Subcutaneous abdominal adipose tissue (tissue), 5 donors: ENCODE results near the gene MAFB.

Source experiments
- H3K27ac ChIP-seq: one replicate; pipeline ENCODE4 v1.7.0; 2013; ENCODE audit warnings: low read depth, mild to moderate bottlenecking, inconsistent platforms, low read length, moderate library complexity
- H3K27me3 ChIP-seq, 5 donors: one replicate each; pipeline ENCODE4 v1.7.0; 2013; ENCODE audit warnings: low read length in 5 of 5, inconsistent platforms in 1 of 5; ENCODE audit not compliant: control insufficient read depth in 5 of 5, insufficient read depth in 4 of 5
- H3K36me3 ChIP-seq, 5 donors: one replicate each; pipeline ENCODE4 v1.7.0; 2013; ENCODE audit warnings: low read length in 5 of 5; ENCODE audit not compliant: control insufficient read depth in 5 of 5, insufficient read depth in 5 of 5
- H3K4me1 ChIP-seq, 5 donors: one replicate each; pipeline ENCODE4 v1.7.0; 2013; ENCODE audit warnings: low read length in 5 of 5, mild to moderate bottlenecking in 3 of 5, moderate library complexity in 1 of 5; ENCODE audit not compliant: control insufficient read depth in 5 of 5, insufficient read depth in 5 of 5
- H3K4me3 ChIP-seq, 5 donors: one replicate each; pipeline ENCODE4 v1.7.0; 2013; ENCODE audit warnings: low read length in 5 of 5, low read depth in 1 of 5
- H3K9ac ChIP-seq, 5 donors: one replicate each; pipeline ENCODE4 v1.7.0; 2013; ENCODE audit warnings: low read length in 5 of 5, mild to moderate bottlenecking in 4 of 5, moderate library complexity in 3 of 5
- H3K9me3 ChIP-seq, 5 donors: one replicate each; pipeline ENCODE4 v1.7.0; 2013; ENCODE audit warnings: low read length in 5 of 5; ENCODE audit not compliant: control insufficient read depth in 5 of 5
- donor health status: healthy.
- donor health status: healthy.
- donor health status: healthy.
- donor health status: healthy.
- donor health status: healthy.

Gene MAFB

DNA sequence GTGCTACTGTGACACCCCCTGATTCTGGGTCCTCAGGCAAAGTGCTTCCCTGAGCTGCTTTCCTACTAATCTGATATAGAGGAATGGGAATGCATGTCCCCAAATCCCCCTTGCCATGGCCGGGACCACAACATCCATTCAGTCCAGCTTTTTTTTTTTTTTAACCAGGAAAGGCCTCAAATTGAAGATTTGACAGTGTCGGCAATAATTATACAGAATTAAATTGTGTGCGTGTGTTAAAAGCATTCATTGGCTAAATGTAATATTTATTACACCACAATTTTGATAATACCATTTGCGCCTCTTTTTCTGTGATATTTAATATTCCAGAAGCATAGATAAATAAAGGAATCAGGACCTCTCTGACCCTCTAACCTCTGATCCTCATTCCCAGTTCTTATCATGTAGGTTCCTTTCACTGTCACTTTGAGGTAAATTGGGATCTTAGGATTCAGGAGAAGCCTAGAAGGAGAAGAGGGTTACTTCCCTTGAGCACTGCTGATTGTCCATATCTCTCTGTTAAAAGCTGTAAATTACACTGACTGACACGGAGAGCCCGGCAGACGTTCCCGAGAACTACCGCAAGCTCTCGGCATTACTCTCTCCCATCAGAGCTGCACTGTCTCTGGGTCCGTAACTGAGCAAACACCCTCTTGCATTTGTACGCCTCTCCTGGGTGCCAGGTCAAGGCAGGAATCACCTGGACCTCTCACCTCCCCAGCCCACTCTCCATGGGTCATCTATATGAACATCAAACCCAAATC, 29.4 kb upstream of the MAFB start:
- Histone ChIP-seq H3K36me3 (no peaks in the 10 kb centered on the region), H3K27ac (no peak overlapping the region), H3K4me3 (no peak overlapping the region), H3K9ac (no peak overlapping the region), H3K4me1 (peaks cover 0 to 16% (median 15%) of the 10 kb centered on the region in 5 donors), H3K9me3 (no peaks in the 10 kb centered on the region), H3K27me3 (no peaks in the 10 kb centered on the region)

- Histone ChIP-seq H3K9me3 (no peaks in the 10 kb centered on the region), H3K4me1 (peaks cover 0 to 23% (median 16%) of the 10 kb centered on the region in 5 donors), H3K4me3 (no peak overlapping the region), H3K27me3 (no peaks in the 10 kb centered on the region), H3K36me3 (no peaks in the 10 kb centered on the region), H3K9ac (no peak overlapping the region), H3K27ac (no peak overlapping the region)
Observed at GRCh38 chr20:40717343-40717865, 28.4 kb upstream of the MAFB start.

GRCh38 chr20:40715491-40715890, 26.5 kb upstream of the MAFB start:
- Histone ChIP-seq H3K9ac (no peak overlapping the region), H3K27me3 (no peaks in the 10 kb centered on the region), H3K4me3 (no peak overlapping the region), H3K27ac (no peak overlapping the region), H3K4me1 (peaks cover 0 to 22% (median 16%) of the 10 kb centered on the region in 5 donors), H3K9me3 (no peaks in the 10 kb centered on the region), H3K36me3 (no peaks in the 10 kb centered on the region)

DNA sequence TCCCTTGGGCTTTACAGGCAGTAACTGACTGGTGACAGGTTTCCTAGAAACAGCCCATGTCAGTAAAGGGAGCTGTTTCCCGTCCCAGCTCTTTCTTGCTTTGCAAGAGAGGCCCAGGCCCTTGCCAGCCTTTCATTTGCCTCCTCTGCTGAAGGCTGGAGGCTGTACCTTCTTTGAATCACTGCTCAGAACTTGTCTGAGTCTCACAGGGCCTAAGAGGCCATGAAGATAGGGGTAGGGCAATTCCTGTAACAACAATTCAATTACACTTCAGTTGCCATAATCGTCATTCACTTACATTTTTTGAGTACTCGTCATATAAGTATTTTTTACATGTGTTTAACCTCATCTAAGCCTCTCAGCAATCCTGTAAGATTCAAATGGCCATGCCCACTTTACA, 25.9 kb upstream of the MAFB start:
- no peaks in the 10 kb centered on the region for H3K27me3 ChIP-seq
- H3K4me3 ChIP-seq, result no peak overlapping the region
- peaks cover 0 to 19% (median 11%) of the 10 kb centered on the region in 5 donors for H3K4me1 ChIP-seq
- no peaks in the 10 kb centered on the region for H3K9me3 ChIP-seq
- no peak overlapping the region for H3K27ac ChIP-seq
- H3K9ac ChIP-seq, result no peak overlapping the region
- H3K36me3 ChIP-seq, result no peaks in the 10 kb centered on the region

- no peak overlapping the region for H3K9ac ChIP-seq
- peaks cover 0 to 15% (median 3%) of the 10 kb centered on the region in 5 donors for H3K4me1 ChIP-seq
- no peak overlapping the region for H3K27ac ChIP-seq
- no peaks in the 10 kb centered on the region for H3K27me3 ChIP-seq
- no peaks in the 10 kb centered on the region for H3K9me3 ChIP-seq
- no peaks in the 10 kb centered on the region for H3K36me3 ChIP-seq
- no peak overlapping the region for H3K4me3 ChIP-seq
Observed at GRCh38 chr20:40714109-40714508, 25.1 kb upstream of the MAFB start.

DNA sequence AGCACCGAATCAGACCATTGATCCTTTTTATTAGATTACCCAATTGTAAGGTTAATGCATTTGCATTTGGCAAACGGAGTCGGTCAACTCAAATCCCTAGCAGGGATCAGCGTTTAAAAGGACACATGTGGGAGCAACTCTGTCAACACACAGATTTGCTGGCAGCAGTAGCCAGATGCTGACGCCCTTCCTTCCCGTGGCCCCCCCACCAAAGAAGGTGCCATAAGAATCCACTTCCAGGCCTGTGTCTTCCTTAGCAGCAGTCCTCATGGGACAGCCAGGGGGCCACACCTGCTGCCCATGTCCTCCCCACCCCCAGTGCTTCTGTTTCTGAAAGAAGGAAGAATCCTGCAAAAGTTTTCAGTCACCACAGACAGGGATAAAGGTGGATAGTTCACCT, 24.5 kb upstream of the MAFB start:
- Histone ChIP-seq H3K4me3 (no peak overlapping the region), H3K27ac (no peak overlapping the region), H3K9ac (no peak overlapping the region), H3K9me3 (no peaks in the 10 kb centered on the region), H3K36me3 (no peaks in the 10 kb centered on the region), H3K4me1 (peaks cover 0 to 12% (median 0%) of the 10 kb centered on the region in 5 donors), H3K27me3 (no peaks in the 10 kb centered on the region)

DNA sequence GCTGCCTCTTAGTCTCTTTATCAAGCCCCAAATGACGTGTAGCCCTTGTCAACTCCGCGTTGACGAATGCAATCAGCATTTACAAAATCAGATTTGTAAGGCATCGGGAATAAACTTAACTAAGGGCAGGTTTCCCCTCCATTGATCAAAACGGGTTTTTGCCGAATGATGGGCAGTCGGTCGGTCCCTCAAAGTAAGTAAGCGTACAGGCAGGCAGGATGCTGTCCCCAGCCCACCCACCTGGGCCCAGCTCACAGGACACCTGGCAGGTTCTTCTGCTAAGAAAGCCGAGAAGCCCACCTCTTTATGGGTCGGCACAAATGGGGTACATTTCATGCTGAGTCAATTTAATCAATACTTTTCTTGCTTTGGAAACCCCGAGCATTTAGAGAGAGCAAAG, 22.0 kb upstream of the MAFB start:
- Histone ChIP-seq H3K4me3 (no peak overlapping the region), H3K4me1 (peaks cover 0 to 12% (median 0%) of the 10 kb centered on the region in 5 donors), H3K27ac (no peak overlapping the region)

GRCh38 chr20:40710603-40711002, 21.6 kb upstream of the MAFB start:
- Histone ChIP-seq H3K27me3 (no peaks in the 10 kb centered on the region), H3K4me1 (peaks cover 0 to 12% (median 0%) of the 10 kb centered on the region in 5 donors), H3K9ac (no peak overlapping the region), H3K27ac (no peak overlapping the region), H3K4me3 (no peak overlapping the region), H3K36me3 (no peaks in the 10 kb centered on the region), H3K9me3 (no peaks in the 10 kb centered on the region)

More for the DNA sequence above, 22.0 kb upstream of the MAFB start:
- Histone ChIP-seq H3K36me3 (no peaks in the 10 kb centered on the region), H3K9me3 (no peaks in the 10 kb centered on the region), H3K27me3 (no peaks in the 10 kb centered on the region), H3K9ac (no peak overlapping the region)

- no peak overlapping the region for H3K9ac ChIP-seq
- no peak overlapping the region for H3K4me3 ChIP-seq
- peaks cover 0 to 9% (median 3%) of the 10 kb centered on the region in 5 donors for H3K4me1 ChIP-seq
- no peak overlapping the region for H3K27ac ChIP-seq
- no peaks in the 10 kb centered on the region for H3K9me3 ChIP-seq
- no peaks in the 10 kb centered on the region for H3K27me3 ChIP-seq
- no peaks in the 10 kb centered on the region for H3K36me3 ChIP-seq
Observed at GRCh38 chr20:40706977-40707582, 18.0 kb upstream of the MAFB start.

DNA sequence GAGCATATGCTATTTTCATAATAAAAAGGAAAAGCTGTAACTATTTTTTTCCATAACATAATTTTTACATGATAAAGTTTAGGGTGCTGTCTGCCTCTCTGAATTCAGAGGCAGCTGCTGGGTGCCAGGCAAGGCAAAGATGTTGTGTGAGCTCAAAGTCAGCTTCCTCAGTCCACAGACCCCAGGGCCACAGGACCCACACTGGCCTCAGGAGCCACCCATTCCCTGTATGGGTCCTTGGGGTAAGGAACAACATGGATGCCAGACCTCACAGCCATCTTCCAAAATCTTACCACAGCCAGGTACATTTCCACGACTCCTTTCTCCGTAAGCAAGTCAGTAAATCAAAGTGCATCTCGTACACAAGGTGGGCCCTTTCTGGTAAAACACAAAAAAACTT, 16.4 kb upstream of the MAFB start:
- Histone ChIP-seq H3K27me3 (no peaks in the 10 kb centered on the region), H3K36me3 (no peaks in the 10 kb centered on the region), H3K4me1 (peaks cover 0 to 9% (median 3%) of the 10 kb centered on the region in 5 donors), H3K9ac (no peak overlapping the region), H3K4me3 (no peak overlapping the region), H3K9me3 (no peaks in the 10 kb centered on the region), H3K27ac (no peak overlapping the region)
